Measurements from ENCODE around the gene BCL2L14.

Gene BCL2L14

DNA sequence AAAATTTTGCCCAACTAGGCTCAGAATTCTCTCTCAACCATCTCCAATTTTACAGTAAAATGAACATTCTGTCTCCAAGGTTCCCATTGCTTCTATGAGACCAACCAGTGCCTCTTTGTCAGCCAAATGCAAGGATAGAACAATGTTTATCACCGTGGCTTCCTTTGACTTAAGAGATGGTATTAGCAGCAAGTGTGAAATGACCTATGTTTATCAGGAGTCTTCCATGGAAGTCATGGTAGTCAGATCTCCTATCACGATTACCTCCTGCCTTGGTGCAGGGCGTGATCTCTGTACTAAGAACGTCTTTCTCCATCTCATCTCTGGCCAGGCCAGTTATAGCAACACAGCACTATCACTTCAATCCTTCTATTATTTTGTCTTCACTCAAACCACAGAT lies 6.1 kb upstream of the BCL2L14 start:
- DNase-seq: no peak

DNA sequence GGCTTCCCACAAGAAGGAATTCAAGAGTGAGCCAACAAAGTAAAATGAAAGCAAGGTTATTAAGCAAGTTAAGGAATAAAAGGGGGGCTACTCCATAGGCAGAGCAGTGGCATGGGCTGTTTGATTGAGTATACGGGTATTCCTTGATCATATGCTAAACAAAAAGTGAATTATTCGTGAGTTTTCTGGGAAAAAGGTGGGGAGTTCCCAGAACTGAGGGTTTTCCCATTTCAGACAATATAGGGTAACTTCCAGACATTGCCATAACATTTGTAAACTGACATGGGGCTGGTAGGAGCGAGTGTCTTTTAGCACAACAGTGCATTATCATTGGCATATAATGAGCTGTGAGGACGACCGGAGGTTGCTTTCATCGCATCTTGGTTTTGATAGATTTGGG lies 2.0 kb upstream of the BCL2L14 start:
- no peak for DNase-seq

DNA sequence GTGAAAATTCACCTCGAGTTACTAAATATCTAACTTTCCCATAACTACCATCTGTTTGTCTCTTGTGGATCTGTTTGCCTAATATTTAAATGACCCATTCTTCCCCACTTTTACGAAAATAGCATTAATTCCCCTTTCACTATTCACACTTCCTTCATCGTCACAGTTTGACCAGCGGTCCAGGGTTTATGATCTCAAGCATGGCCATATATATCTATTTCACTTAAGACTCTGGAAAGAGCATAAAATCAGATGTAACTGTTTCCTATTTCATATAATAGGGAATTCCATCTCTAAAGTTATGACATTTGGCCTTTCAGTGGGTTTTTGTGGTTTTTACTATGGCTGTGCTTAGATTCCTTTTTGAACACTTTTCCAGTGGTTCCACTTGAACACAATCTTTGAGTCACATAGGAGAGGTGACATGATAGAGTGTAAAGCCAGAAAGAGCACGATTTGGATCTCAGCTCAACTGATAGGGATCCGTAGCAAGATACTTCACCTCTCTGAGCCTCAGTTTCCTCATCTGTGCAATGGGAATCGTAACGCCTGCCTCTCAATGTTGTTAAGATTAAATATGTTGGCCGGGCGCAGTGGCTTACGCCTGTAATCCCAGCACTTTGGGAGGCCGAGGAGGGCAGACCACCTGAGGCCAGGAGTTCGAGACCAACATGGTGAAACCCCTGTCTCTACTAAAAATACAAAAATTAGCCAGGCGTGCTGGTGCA lies 754 bp upstream of the BCL2L14 start:
- no peak for DNase-seq

DNA sequence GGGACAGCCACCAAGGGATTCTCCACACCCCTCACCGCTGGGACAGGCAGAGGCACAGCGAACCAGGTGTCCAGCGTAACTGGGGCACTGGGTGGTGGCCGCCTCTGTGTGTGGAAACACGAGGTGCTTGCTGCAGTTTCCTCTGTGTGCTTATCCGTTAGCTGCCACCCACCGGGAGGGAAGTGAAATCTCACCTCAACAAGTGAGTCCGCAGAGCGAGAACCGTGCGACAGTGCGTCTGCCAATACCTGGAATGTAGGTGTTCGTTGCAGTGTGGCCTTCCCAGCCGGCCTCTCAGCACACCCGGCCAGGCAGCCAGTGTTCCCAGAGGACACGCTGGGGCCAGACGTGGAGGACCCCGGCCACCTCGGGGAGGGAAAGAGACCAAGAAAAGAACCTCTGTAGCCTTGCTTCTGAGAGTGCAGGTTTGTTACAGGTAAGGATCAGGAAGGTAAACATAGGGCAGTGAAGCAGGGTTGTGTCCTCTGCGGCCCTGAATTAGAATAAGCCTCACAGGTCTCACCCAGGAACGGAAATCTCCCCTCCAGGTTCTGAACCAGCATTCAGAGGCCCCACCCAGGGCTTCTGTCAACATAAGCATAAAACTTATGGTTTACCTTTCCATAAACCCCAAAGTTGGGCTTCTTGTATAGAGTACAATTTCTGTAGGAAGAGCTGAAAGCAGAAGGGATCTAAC lies 1.5 kb downstream of the BCL2L14 start:
- peak; percentile 27 for DNase-seq

DNA sequence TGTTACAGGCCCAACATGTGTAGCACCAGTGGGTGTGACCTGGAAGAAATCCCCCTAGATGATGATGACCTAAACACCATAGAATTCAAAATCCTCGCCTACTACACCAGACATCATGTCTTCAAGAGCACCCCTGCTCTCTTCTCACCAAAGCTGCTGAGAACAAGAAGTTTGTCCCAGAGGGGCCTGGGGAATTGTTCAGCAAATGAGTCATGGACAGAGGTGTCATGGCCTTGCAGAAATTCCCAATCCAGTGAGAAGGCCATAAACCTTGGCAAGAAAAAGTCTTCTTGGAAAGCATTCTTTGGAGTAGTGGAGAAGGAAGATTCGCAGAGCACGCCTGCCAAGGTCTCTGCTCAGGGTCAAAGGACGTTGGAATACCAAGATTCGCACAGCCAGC lies 8.6 kb downstream of the BCL2L14 start:
- no peak for DNase-seq

DNA sequence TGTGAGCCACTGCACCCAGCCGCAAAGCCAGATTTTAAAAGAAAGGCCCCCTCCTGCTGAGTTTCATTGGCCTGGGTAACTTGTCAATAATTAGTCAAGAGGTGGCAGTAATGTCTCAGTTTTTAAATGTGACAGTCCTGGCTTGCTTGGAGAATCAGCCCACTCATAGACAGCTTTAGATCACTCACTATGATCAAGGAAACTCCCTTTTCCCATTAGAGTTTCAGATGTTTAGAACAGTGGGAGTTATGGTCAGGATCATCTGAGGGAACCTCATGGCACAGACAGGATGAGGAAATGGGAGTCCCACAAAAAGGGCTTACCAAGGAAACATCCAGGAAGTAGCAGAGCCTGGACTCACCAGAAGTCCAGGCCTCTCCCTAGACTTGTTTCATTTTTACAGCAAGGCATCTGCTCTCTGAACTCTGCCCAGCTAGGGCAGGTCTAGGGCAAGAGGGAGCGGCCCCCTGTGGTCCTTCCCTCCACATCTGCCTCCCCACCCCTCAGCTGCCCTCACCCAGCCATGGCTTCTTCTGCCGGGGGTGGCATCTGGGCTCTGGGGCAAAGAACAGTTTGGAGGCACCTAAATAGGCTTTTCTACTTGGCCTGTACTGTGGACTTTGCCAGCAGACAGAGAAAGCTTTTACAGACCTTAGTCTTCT lies 11.2 kb downstream of the BCL2L14 start:
- DNase-seq: peak in 1 of 2 donors; percentile 25

DNA sequence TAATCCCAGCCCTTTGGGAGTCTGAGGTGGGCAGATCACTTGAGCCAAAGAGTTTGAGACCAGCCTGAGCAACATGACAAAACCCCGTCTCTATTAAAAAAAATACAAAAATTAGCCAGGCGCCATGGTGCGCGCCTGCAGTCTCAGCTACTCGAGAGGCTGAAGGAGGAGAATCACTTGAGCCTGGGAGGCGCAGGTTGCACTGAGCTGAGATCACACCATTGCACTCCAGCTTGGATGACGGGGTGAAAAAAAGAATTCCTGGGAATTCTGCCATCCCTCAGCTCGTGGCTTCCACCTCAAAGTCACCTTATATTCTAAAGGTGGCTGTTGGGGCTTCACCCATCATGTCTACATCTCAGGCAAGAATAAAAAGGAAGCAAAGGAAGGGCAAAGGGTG lies 12.9 kb downstream of the BCL2L14 start:
- DNase-seq: no peak

DNA sequence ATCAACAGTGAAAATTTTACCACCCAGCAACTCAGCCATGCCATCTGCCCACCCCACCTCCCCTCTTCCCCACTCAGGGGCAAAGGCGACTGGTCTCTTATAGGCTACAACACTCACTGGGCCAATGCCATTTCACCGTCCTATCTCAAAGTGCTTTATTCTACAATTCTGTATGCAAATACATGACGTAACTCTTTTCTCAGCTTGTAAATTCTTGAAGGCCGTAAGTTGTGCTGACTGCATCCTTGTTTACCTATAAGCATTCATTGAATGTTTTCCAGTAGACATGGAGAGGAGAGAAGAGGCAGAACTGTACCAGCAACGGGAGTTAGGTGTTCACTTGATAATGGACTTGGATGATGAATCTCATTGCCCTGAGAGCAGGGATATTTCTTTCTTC lies 15.6 kb downstream of the BCL2L14 start:
- no peak for DNase-seq

DNA sequence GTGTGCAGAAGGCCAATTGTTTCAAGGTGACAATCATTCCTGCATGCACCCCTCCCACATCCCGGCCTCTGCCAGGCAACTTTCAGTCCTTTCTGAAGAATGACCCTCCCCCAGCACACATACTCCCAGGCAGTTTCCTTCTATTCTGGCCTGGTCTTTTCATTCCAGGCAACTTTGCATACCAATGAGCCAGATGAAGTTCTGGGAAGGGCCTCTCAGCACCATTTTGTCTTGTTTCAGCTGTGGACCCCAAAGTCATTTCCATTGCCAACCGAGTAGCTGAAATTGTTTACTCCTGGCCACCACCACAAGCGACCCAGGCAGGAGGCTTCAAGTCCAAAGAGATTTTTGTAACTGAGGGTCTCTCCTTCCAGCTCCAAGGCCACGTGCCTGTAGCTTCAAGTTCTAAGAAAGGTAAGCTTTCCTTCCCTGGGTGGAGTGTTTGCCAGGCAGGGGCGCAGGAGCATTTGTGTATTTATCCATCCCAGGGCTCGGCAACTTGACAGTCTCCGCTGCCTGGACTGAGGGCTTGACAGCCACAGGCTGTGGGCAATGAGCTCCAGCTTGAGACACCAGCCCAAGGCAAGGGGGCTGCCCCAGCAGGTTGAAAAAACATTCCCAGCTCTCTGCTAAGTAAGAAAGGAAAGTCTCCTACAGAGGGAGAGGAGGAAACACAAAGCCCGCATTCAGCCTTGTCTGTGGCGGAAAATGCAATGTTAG lies 16.4 kb downstream of the BCL2L14 start:
- no peak for DNase-seq

DNA sequence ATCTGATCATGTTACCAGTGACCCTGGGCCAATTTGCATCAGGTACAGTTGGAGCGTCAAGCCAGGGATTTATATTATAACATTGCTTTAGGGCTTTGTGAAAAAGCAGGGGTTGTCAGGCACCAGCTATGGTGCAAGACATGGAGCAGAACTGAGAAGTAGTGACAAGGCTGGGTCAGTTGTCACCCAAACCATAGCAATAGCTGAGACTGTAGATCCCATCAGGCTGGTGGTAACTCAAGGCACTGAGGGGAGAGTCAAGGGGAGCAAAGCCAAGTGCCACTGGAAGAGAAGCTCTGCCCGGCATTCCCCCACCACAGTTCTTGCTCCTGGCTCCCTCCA lies 16.9 kb downstream of the BCL2L14 start:
- no peak for DNase-seq

DNA sequence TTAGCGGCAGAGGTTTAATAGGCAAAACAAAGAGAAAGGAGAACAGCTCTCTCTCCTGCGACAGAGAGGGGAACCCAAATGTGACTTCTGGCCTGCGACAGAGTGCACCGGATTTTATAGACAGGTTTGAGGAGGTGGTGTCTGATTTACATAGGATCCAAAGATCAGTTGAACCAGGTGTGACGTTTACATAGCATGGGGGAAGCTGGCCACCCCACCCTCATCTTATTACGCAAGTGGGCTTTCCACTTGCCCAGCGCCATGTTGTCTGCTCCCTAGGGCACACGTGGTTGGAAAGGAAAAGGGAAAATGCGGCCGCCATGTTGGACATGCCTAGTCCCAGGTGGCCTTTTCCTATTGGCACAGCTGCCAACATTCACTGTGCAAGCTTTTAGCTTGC lies 17.4 kb downstream of the BCL2L14 start:
- no peak for DNase-seq

DNA sequence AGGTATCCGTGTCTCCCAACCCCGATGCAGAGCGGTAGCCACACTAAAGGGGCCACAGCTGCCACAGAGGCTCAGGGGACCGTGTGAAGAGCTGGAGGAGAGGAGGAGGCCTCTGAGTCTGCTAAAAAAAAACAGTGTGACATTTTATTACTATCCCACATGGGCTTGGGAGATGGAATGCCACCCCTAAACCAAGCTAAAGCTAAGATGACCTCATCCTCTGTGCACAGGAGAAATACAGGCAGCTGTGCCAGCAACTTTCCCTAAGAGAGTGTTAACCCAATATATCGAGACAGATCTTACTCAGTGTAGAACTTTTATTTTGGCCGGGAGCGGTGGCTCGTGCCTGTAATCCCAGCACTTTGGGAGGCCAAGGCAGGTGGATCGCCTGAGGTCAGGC lies 18.0 kb downstream of the BCL2L14 start:
- no peak for DNase-seq

DNA sequence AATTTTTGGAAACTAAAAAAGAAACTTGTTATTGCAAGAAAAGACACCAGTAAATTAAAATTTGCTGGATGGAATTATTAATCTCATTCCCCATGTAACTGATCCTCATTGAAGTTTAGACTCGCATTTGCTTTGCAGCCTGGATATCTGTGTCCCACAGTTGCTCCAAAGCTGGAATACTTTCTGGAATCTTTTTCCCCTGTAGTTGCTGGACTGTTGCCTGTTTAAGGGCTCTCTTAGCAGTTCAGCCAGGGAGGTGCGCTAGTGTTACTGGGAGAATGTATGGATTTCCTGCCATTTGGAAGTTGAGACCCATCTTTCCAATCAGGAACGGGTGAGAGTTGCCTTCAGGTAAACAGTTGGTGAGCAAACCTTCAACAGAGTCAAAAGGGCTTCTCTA lies 20.3 kb downstream of the BCL2L14 start:
- no peak for DNase-seq

DNA sequence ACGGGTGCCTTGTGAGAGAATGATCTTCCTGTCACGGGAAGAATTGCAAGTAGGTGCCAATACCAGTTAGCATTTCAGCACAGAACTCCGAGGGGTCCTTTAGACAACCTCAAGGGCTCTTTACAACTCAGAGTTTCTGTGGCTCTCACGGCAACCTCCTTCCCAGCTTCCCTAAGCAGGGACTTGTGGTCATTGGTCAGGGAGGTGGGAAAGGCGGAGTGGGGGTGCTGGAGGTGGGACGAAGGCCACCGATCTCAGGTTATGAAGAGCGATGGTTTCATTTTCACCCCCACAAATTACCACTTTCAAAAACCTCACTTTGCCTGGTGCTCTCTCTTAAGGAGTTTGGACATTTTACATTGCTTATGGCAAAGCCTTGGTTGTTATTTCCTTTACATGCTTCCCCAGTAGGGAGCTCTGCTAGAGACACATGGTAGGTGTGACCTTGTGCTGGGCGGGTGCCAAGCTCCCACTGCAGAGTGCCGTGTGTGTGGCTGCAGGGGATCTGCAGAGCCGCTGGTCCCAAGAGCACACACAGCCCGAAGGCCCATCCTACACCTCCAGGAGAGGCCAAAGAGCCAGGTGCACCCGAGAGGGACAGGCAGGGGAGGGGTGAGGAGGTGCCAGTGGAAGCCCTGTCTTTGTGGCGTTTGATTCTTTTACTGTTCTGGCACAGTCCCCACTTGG lies 21.4 kb downstream of the BCL2L14 start:
- DNase-seq: no peak

DNA sequence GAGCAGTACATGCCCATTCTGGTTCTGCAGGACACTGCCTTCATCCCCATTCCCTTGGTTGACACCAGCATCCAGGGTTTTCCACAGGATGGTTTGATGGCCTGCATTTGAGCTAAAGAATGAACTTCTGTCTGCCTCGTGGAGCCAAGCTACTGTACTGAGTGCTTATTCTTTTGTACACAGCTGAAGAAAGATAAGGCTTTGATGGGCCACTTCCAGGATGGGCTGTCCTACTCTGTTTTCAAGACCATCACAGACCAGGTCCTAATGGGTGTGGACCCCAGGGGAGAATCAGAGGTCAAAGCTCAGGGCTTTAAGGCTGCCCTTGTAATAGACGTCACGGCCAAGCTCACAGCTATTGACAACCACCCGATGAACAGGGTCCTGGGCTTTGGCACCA lies 23.7 kb downstream of the BCL2L14 start:
- DNase-seq: no peak

DNA sequence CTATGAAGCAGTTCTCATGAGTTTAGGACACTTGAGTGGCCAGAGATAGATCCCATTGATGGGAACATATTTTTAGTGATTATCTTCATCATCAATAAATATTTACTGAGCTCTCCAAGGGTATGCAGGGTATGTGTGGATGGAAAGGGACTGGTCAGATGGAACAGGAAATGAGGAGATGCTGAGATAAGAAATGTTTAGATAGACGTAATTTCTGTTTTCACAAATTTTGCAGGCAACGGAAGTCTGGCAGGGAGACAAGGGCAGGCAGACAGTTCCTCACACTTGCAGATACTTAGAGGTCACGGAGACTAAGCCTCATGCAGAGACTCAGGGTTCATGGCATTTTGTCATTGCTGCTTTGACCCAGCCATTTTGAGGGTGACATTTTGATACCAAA lies 24.3 kb downstream of the BCL2L14 start:
- no peak for DNase-seq

DNA sequence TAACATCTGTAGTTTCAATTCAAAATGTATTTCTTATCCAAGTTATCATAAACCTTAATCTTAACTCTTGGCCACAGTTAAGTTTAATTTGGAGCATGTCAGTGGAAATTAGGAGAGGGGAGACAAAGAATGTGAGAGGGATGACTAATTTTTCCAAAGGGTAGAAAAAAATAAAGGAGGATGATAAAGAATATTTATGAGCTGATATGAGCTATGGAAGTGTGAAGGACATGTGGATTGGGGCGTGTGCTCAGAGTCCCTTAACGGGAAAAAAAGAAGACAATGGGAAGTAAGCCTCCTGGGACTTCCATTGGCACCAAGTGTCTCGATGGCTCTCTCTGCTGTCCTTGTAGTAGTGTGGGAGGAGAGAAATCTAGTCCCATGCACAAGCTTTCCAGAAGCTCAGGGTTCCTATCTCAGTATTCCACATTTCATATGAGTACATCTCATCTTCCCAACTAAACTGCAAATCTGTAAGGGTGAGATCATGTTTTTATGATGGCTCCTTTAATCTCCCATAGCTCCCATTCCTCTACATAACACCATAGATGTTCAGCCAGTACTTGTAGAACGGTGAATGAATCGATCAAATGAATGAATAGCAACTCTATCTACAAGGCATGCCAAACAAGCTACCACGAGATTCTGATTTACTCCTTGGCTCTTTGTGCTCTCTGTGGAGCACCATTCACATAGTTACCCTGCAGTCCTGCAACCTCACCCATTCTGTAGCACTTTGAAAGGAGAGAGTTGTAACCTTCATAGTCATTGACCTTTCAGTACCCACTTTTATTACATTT lies 27.4 kb downstream of the BCL2L14 start:
- no peak for DNase-seq

DNA sequence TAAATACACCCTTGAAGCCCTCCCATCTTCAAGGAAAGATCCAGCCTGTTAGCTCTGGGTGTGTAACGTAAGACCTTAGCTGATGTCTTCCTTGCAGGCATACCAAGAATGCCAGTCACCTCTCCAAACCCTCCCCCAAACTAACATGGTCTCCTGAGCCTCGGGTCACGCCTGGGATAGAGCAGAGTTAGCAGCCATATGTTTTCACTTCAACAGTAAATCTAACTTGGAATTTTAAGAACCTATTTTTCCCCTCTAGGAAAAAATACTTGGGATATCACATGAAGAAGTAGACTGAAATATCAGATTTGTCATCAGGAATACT lies 27.9 kb downstream of the BCL2L14 start:
- DNase-seq: no peak

DNA sequence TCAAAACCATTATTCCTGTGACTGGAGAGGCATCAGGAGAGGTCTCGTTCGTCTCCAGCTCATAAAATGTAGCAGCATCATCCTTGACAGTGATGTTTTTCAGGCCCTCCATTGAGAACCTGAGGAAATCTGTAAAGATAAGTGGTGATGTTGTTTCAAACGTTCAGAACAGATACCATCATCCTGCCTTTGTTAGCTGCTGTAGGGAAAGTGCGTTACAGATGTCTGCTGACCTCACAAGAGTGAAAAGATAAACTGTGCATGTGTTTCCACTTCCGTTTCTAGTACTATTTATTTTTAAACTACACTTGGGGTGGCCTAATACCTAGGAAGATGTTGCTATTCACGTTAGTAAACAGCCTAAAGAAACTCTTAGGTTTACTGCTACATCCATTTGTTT lies 28.4 kb downstream of the BCL2L14 start:
- DNase-seq: no peak

DNA sequence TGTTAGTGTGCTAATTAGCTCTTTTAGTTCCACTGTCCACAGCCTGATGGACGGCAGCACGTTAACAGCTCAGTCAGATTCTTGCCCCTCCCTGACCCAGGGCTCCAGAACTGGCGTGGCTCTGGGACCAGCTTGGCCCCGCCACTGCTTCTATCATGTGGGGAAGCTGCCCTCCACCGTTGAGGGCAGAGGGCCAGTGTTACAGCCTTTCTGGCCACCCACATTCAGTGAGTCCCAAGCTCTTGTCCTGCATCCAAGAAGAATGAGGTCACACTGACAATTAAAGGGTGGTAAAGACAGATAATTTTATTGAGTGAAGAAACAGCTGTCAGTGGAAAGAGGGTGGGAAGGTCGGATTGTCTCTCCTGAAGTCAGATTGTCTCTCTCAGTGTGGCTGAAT lies 36.9 kb downstream of the BCL2L14 start:
- DNase-seq: no peak

DNA sequence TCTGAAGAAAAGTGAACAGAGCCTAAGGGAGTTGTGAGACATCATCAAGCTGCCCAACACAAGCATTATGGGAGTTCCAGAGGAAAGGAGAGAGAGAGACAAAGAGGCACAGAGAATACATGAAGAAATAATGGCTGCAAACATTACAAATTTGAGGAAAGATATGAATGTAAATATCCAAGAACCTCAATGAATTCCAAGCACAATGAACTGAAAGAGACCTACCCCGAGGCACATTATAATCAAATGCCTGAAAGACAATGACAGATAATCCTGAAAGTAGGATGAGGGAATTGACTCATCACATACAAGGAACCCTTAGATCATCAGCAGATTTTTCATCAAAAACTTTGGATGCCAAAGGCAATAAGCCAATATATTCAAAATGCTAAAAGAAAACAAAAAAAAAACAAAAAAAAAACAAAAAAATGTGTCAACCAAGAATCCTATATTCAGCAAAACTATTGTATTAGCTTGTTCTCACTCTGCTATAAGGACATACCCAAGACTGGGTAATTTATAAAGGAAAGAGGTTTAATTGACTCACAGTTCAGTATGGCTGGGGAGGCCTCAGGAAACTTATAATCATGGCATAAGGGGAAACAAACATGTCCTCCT lies 37.8 kb downstream of the BCL2L14 start:
- no peak for DNase-seq

All from CD4-positive, alpha-beta T cell treated with Interleukin-4 for 1 hour (primary cell).